ENCODE data around the gene ATP1A2. TPM values are rescaled to one million over a fixed set of nuclear protein-coding genes. Genes with fewer than 3 reads are reported as not detected.

ATP1A2 gene
- total and polyA plus RNA-seq, 2 of the 8 experiments (the other 6 are each of a cell fraction or from before 2014, with no cell fraction given): 39.7 to 40.8 TPM

GRCh38 chr1:160092366-160093068 is 23.0 kb upstream of the ATP1A2 start (continued):
- TF ChIP-seq CHD7 (IDR thresholded peaks at IDR 0.05; ENCODE audit: insufficient replicate concordance, low read length) (no peak), MAX (IDR thresholded peaks at IDR 0.05) (no peak), CHD1 (IDR thresholded peaks at IDR 0.05; ENCODE audit: low read depth, low read length) (no peak), KDM1A (IDR thresholded peaks at IDR 0.05; ENCODE audit: borderline replicate concordance, low read length) (no peak), USF2 (IDR thresholded peaks at IDR 0.05; ENCODE audit: low read length) (no peak), BCL11A (IDR thresholded peaks at IDR 0.05; ENCODE audit: low read depth in 2 of 2, low read length in 2 of 2) (no peak), RBBP5 (IDR thresholded peaks at IDR 0.05; ENCODE audit: borderline replicate concordance, low read depth, low read length) (no peak), ASH2L (IDR thresholded peaks at IDR 0.05; ENCODE audit: low read length) (no peak), SIRT6 (IDR thresholded peaks at IDR 0.05; ENCODE audit: low read length) (no peak), JUND (IDR thresholded peaks at IDR 0.05; ENCODE audit: low read length) (no peak)
